ENCODE data around the gene NUP88. TPM values are rescaled to one million over a fixed set of nuclear protein-coding genes. Genes with fewer than 3 reads are reported as not detected.

NUP88 gene
- total and polyA plus RNA-seq, 10 of the 15 experiments (the other 5 are each of a cell fraction or from before 2014, with no cell fraction given), result 110 to 244 (median 188) TPM

GRCh38 chr17:5468075-5468473 is 48.6 kb upstream of the NUP88 start (continued):
- TF ChIP-seq RCOR1 (conservative IDR thresholded peaks at IDR 0.05; ENCODE audit: low read depth, low read length), result no peak
- no peak for TF ChIP-seq ZZZ3 (IDR thresholded peaks at IDR 0.05; ENCODE audit: control insufficient read depth, insufficient read length, low read depth)
- TF ChIP-seq USF2 (IDR thresholded peaks at IDR 0.05; ENCODE audit: borderline replicate concordance, low read depth, low read length), result no peak
- TF ChIP-seq SMAD5 (IDR thresholded peaks at IDR 0.05; ENCODE audit: low read depth), result no peak
- no peak for TF ChIP-seq NR2C2 (IDR thresholded peaks at IDR 0.05; ENCODE audit: borderline replicate concordance, control insufficient read depth, insufficient read length, low read depth)
- TF ChIP-seq STAT1 (conservative IDR thresholded peaks at IDR 0.05), result no peak
- no peak for TF ChIP-seq E2F8 (IDR thresholded peaks at IDR 0.05; ENCODE audit: low read depth, partially characterized antibody)

- POLR2A ChIA-PET, result interaction anchor here (1.4 to 2.3 kb wide), 2 partner anchors 18 to 28 kb away, joined by 4 to 7 read pairs; partner anchors contain the start of gene C1QBP
- intact Hi-C loops (cut with micrococcal nuclease; ENCODE audit: unreplicated experiment), result no loop called here
- TF ChIP-seq SPI1 (IDR thresholded peaks at IDR 0.05; ENCODE audit: borderline replicate concordance, insufficient read depth, low read depth, low read length) (no peak), REST (IDR thresholded peaks at IDR 0.05; ENCODE audit: low read depth, low read length) (no peak), E2F8 (IDR thresholded peaks at IDR 0.05; ENCODE audit: low read depth, partially characterized antibody) (no peak), MTA3 (IDR thresholded peaks at IDR 0.05; ENCODE audit: borderline replicate concordance, low read length) (no peak)
Observed at GRCh38 chr17:5467416-5467815, 48.0 kb upstream of the NUP88 start.

More at GRCh38 chr17:5467416-5467815, 48.0 kb upstream of the NUP88 start:
- H3K27me3 ChIP-seq (replicated peaks in 1 of 2; ENCODE audit: control insufficient read depth in 2 of 2, insufficient read depth in 2 of 2, low read length in 1 of 2), result no peaks in the 10 kb centered on the region
- peaks cover 0 to 6% of the 10 kb centered on the region in 2 experiments; a peak in 3 of 4 replicates for H3K36me3 ChIP-seq (ENCODE audit: control insufficient read depth in 2 of 2, insufficient read depth in 2 of 2, low read length in 1 of 2)
- peaks cover 60% of the 10 kb centered on the region for H3K79me2 ChIP-seq (ENCODE audit: control insufficient read depth, insufficient read depth, low read length)
- ChIA-PET RAD21 (ENCODE audit: unreplicated experiment) (no interaction called here), CTCF (interaction anchor here (0.6 to 1.3 kb wide), 3 partner anchors 11 to 359 kb away, joined by 4 to 5 read pairs (median 4); no protein-coding TSS in a partner anchor), SMC1A (ENCODE audit: uncharacterized antibody, unreplicated experiment) (interaction anchor here (0.6 to 1.3 kb wide), 4 partner anchors 17 to 904 kb away, joined by 3 read pairs; partner anchors contain the start of gene C1QBP)
- H3K9me3 ChIP-seq (replicated peaks; ENCODE audit: control insufficient read depth, insufficient read depth, low read length), result no peaks in the 10 kb centered on the region
- H3K4me1 ChIP-seq (ENCODE audit: control insufficient read depth, insufficient read depth, low read length), result no peaks in the 10 kb centered on the region
- no peak for ATAC-seq
- H3K9ac ChIP-seq (ENCODE audit: control insufficient read depth, insufficient read depth, low read length), result peak overlapping the region; percentile 92
- WGBS (ENCODE audit: insufficient coverage, insufficient replicate concordance, low lambda C conversion rate, missing lambda C conversion rate), result 0% methylated on average over 8 of the region's 8 CpGs
- peak overlapping the region; percentile 76 for H3K27ac ChIP-seq (ENCODE audit: control insufficient read depth, insufficient read depth)
- in situ Hi-C loops (cut with MboI), result no loop called here
- peak overlapping the region; percentile 87 for H3K4me3 ChIP-seq
- no peak for FAIRE-seq
- H4K20me1 ChIP-seq (ENCODE audit: control insufficient read depth, insufficient read depth), result no peaks in the 10 kb centered on the region
- H3K4me2 ChIP-seq (ENCODE audit: control insufficient read depth, insufficient read depth), result peak overlapping the region; percentile 79
- no peak for DNase-seq (ENCODE audit: low read depth, low spot score)
- no TSS peak for BruUV-seq (replicated peaks)
- H2AFZ ChIP-seq (ENCODE audit: control insufficient read depth, low read depth, low read length), result peak overlapping the region; percentile 9; the same call in 1 of the 2 replicates

Data from GM12878 (cell line).